Liver (tissue), 3 donors: Measurements from ENCODE around the gene LPP.

ENCODE experiments used
- EGR1 ChIP-seq, 2 donors: IDR thresholded peaks; 2 replicates each; pipeline ENCODE4 v1.6.1; 2016 to 2018; ENCODE audit warnings: antibody characterized with exemption in 2 of 2, low read depth in 2 of 2
- GABPA ChIP-seq, 2 donors: IDR thresholded peaks in 1 of 2; conservative IDR thresholded peaks in 1 of 2; 2 replicates each; pipeline ENCODE4 v1.6.1; 2016; ENCODE audit warnings: antibody characterized with exemption in 2 of 2, mild to moderate bottlenecking in 1 of 2, moderate library complexity in 1 of 2
- HNF4A ChIP-seq, 2 donors: conservative IDR thresholded peaks; 2 replicates each; pipeline ENCODE4 v1.6.1; 2016; ENCODE audit warnings: antibody characterized with exemption in 2 of 2, mild to moderate bottlenecking in 2 of 2
- RAD21 ChIP-seq, 2 donors: IDR thresholded peaks; 2 replicates each; pipeline ENCODE4 v1.6.1; 2016; ENCODE audit warnings: antibody characterized with exemption in 2 of 2, mild to moderate bottlenecking in 2 of 2
- SP1 ChIP-seq: IDR thresholded peaks from 2 replicates; pipeline ENCODE4 v1.6.1; 2018; ENCODE audit warnings: antibody characterized with exemption, mild to moderate bottlenecking
- YY1 ChIP-seq: IDR thresholded peaks from 2 replicates; pipeline ENCODE4 v1.6.1; 2016; ENCODE audit warnings: antibody characterized with exemption, mild to moderate bottlenecking
- TF ChIP-seq, protein P1 (sequence below): fragments of 150-350 bp; IDR thresholded peaks from 2 replicates; pipeline ENCODE4 v1.5.1; 2017; ENCODE audit warnings: improper control_type of control experiment, low read depth, low read length; ENCODE audit not compliant: missing input control
- TF ChIP-seq, protein P2 (sequence below): IDR thresholded peaks from 2 replicates; pipeline ENCODE4 v1.6.1; 2016; ENCODE audit warnings: antibody characterized with exemption
- donor health status: healthy.
- donor health status: healthy.

GRCh38 chr3:188125076-188125475 is 28.9 kb upstream of the LPP start:
- TF ChIP-seq, protein P1, sequence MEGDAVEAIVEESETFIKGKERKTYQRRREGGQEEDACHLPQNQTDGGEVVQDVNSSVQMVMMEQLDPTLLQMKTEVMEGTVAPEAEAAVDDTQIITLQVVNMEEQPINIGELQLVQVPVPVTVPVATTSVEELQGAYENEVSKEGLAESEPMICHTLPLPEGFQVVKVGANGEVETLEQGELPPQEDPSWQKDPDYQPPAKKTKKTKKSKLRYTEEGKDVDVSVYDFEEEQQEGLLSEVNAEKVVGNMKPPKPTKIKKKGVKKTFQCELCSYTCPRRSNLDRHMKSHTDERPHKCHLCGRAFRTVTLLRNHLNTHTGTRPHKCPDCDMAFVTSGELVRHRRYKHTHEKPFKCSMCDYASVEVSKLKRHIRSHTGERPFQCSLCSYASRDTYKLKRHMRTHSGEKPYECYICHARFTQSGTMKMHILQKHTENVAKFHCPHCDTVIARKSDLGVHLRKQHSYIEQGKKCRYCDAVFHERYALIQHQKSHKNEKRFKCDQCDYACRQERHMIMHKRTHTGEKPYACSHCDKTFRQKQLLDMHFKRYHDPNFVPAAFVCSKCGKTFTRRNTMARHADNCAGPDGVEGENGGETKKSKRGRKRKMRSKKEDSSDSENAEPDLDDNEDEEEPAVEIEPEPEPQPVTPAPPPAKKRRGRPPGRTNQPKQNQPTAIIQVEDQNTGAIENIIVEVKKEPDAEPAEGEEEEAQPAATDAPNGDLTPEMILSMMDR, result no peak
- TF ChIP-seq YY1 (no peak), RAD21 (IDR thresholded peaks at IDR 0.05) (no peak), SP1 (no peak), EGR1 (IDR thresholded peaks at IDR 0.05; ENCODE audit: low read depth in 2 of 2) (no peak), HNF4A (conservative IDR thresholded peaks at IDR 0.05) (no peak), GABPA (IDR thresholded peaks at IDR 0.05 in 1 of 2, conservative IDR thresholded peaks at IDR 0.05 in 1 of 2) (no peak)
- TF ChIP-seq, protein P2, sequence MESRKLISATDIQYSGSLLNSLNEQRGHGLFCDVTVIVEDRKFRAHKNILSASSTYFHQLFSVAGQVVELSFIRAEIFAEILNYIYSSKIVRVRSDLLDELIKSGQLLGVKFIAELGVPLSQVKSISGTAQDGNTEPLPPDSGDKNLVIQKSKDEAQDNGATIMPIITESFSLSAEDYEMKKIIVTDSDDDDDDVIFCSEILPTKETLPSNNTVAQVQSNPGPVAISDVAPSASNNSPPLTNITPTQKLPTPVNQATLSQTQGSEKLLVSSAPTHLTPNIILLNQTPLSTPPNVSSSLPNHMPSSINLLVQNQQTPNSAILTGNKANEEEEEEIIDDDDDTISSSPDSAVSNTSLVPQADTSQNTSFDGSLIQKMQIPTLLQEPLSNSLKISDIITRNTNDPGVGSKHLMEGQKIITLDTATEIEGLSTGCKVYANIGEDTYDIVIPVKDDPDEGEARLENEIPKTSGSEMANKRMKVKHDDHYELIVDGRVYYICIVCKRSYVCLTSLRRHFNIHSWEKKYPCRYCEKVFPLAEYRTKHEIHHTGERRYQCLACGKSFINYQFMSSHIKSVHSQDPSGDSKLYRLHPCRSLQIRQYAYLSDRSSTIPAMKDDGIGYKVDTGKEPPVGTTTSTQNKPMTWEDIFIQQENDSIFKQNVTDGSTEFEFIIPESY, result no peak
